Common myeloid progenitor, CD34-positive (primary cell): ENCODE data around the gene PXMP4.

Experiments
- CTCF ChIA-PET: fragments of 350-600 bp; sonication (Branson Sonifier 250); formaldehyde crosslinking; loops from one replicate; lab custom pipeline; 2021; ENCODE audit warnings: antibody characterized with exemption; lab: Charles Lee
- POLR2A ChIA-PET: fragments of 350-600 bp; sonication (Branson Sonifier 250); formaldehyde crosslinking; loops from one replicate; lab custom pipeline; 2021; ENCODE audit warnings: antibody characterized with exemption; lab: Charles Lee
- DNase-seq, 3 donors: peaks; one replicate each; pipeline versions ENCODE4 v3.0.0 to v3.0.0-alpha.2; 2013
- H3K27ac ChIP-seq, 2 experiments: 1 replicate in 1 of 2; 2 replicates in 1 of 2; pipeline ENCODE4 v1.7.0; 2013; ENCODE audit warnings: inconsistent platforms in 2 of 2, low read length in 2 of 2, mild to moderate bottlenecking in 2 of 2, low read depth in 1 of 2, moderate library complexity in 1 of 2; ENCODE audit not compliant: severe bottlenecking in 2 of 2, insufficient read depth in 1 of 2, poor library complexity in 1 of 2
- H3K27me3 ChIP-seq, 5 experiments: replicated peaks in 2 of 5; 1 replicate in 3 of 5; 2 replicates in 2 of 5; pipeline versions ENCODE4 v1.6.1 to v1.7.0; 2013; ENCODE audit warnings: low read length in 4 of 5, mild to moderate bottlenecking in 2 of 5, moderate library complexity in 2 of 5, inconsistent platforms in 1 of 5; ENCODE audit not compliant: insufficient read depth in 5 of 5, control insufficient read depth in 4 of 5
- H3K36me3 ChIP-seq, 4 experiments: 1 replicate in 2 of 4; 2 replicates in 2 of 4; pipeline versions ENCODE4 v1.6.1 to v1.7.0; 2013; ENCODE audit warnings: low read length in 3 of 4, control low read depth in 1 of 4, mild to moderate bottlenecking in 1 of 4; ENCODE audit not compliant: control insufficient read depth in 4 of 4, insufficient read depth in 4 of 4
- H3K4me1 ChIP-seq, 4 experiments: 1 replicate in 3 of 4; 2 replicates in 1 of 4; pipeline versions ENCODE4 v1.6.1 to v1.7.1; 2013; ENCODE audit warnings: low read length in 3 of 4, mild to moderate bottlenecking in 3 of 4, control low read depth in 1 of 4, inconsistent platforms in 1 of 4, moderate library complexity in 1 of 4; ENCODE audit not compliant: control insufficient read depth in 4 of 4, insufficient read depth in 4 of 4; ENCODE audit errors: control extremely low read depth in 1 of 4
- H3K4me3 ChIP-seq, 7 experiments: 1 replicate in 4 of 7; 2 replicates in 3 of 7; pipeline versions ENCODE4 v1.5.1 to v1.7.0; 2013; ENCODE audit warnings: mild to moderate bottlenecking in 7 of 7, low read length in 6 of 7, moderate library complexity in 6 of 7, inconsistent platforms in 2 of 7, low read depth in 2 of 7, control low read depth in 1 of 7; ENCODE audit not compliant: insufficient read depth in 4 of 7, control insufficient read depth in 1 of 7; ENCODE audit errors: extremely low read depth in 1 of 7
- H3K9me3 ChIP-seq, 5 experiments: 1 replicate in 4 of 5; 2 replicates in 1 of 5; pipeline versions ENCODE4 v1.6.1 to v1.7.1; 2013; ENCODE audit warnings: low read length in 4 of 5, mild to moderate bottlenecking in 2 of 5, inconsistent platforms in 1 of 5, low read depth in 1 of 5, moderate library complexity in 1 of 5; ENCODE audit not compliant: control insufficient read depth in 4 of 5, insufficient read depth in 2 of 5; ENCODE audit errors: control extremely low read depth in 1 of 5
- WGBS: methylation state at CpG from one replicate; pipeline ENCODE4 v1.1.5; 2013; ENCODE audit not compliant: insufficient coverage; 5-methylcytosine and 5-hydroxymethylcytosine counted together

Gene PXMP4

GRCh38 chr20:33697129-33697528, 23.0 kb downstream of the PXMP4 start:
- POLR2A ChIA-PET = interaction anchor here (0.7 kb wide), 1 partner anchor 10 kb away, joined by 3 read pairs; no protein-coding TSS in a partner anchor
- CTCF ChIA-PET = no interaction called here
- no peak overlapping the region for H3K4me3 ChIP-seq
- H3K36me3 ChIP-seq = no peaks in the 10 kb centered on the region
- H3K9me3 ChIP-seq = no peaks in the 10 kb centered on the region
- 93% methylated on average over 7 of the region's 8 CpGs for WGBS
- no peaks in the 10 kb centered on the region for H3K4me1 ChIP-seq
- H3K27ac ChIP-seq = no peak overlapping the region
- H3K27me3 ChIP-seq = no peaks in the 10 kb centered on the region
- no peak for DNase-seq

- WGBS = 100% methylated on average over 2 of the region's 4 CpGs
- Histone ChIP-seq H3K4me3 (no peak overlapping the region), H3K27me3 (no peaks in the 10 kb centered on the region), H3K4me1 (no peaks in the 10 kb centered on the region), H3K27ac (no peak overlapping the region), H3K36me3 (no peaks in the 10 kb centered on the region), H3K9me3 (no peaks in the 10 kb centered on the region)
- ChIA-PET POLR2A (no interaction called here), CTCF (no interaction called here)
- DNase-seq = no peak
These were observed 23.7 kb downstream of the PXMP4 start for GRCh38 chr20:33696448-33696847.

- Histone ChIP-seq H3K27me3 (no peaks in the 10 kb centered on the region), H3K36me3 (no peaks in the 10 kb centered on the region), H3K27ac (no peak overlapping the region), H3K4me3 (no peak overlapping the region), H3K9me3 (no peaks in the 10 kb centered on the region), H3K4me1 (peaks cover 0 to 7% (median 6%) of the 10 kb centered on the region in 4 experiments)
- DNase-seq = no peak
- CTCF ChIA-PET = no interaction called here
- POLR2A ChIA-PET = interaction anchor here (0.7 kb wide), 1 partner anchor 442 kb away, joined by 4 read pairs; no protein-coding TSS in a partner anchor
- WGBS = 98% methylated on average over 4 of the region's 6 CpGs
These were observed 25.5 kb downstream of the PXMP4 start for GRCh38 chr20:33694639-33695012.

GRCh38 chr20:33693741-33694638, 26.1 kb downstream of the PXMP4 start:
- H3K4me3 ChIP-seq = no peak overlapping the region
- no peak for DNase-seq
- H3K27me3 ChIP-seq = no peaks in the 10 kb centered on the region
- POLR2A ChIA-PET = interaction anchor here (0.7 kb wide), 1 partner anchor 443 kb away, joined by 4 read pairs; no protein-coding TSS in a partner anchor
- 93% methylated on average over 11 of the region's 17 CpGs for WGBS
- H3K36me3 ChIP-seq = no peaks in the 10 kb centered on the region
- H3K4me1 ChIP-seq = peaks cover 0 to 14% (median 7%) of the 10 kb centered on the region in 4 experiments
- H3K9me3 ChIP-seq = no peaks in the 10 kb centered on the region
- CTCF ChIA-PET = no interaction called here
- H3K27ac ChIP-seq = no peak overlapping the region

- Histone ChIP-seq H3K4me1 (peaks cover 0 to 21% (median 7%) of the 10 kb centered on the region in 4 experiments), H3K27ac (no peak overlapping the region), H3K9me3 (no peaks in the 10 kb centered on the region), H3K4me3 (no peak overlapping the region), H3K36me3 (no peaks in the 10 kb centered on the region), H3K27me3 (no peaks in the 10 kb centered on the region)
- WGBS = 91% methylated on average over 4 of the region's 5 CpGs
- POLR2A ChIA-PET = interaction anchor here (0.5 kb wide), 1 partner anchor 335 kb away, joined by 4 read pairs; no protein-coding TSS in a partner anchor
- CTCF ChIA-PET = interaction anchor here (0.9 kb wide), 1 partner anchor 14 kb away, joined by 3 read pairs; no protein-coding TSS in a partner anchor
- DNase-seq = no peak
These were observed 26.8 kb downstream of the PXMP4 start for GRCh38 chr20:33693289-33693688.

- Histone ChIP-seq H3K4me3 (no peak overlapping the region), H3K9me3 (no peaks in the 10 kb centered on the region), H3K27me3 (no peaks in the 10 kb centered on the region), H3K36me3 (no peaks in the 10 kb centered on the region), H3K4me1 (peaks cover 0 to 41% (median 19%) of the 10 kb centered on the region in 4 experiments), H3K27ac (no peak overlapping the region)
- 46% methylated on average over 2 of the region's 4 CpGs for WGBS
- POLR2A ChIA-PET = interaction anchor here (1.3 kb wide), 1 partner anchor 10 kb away, joined by 12 read pairs; no protein-coding TSS in a partner anchor
- CTCF ChIA-PET = interaction anchor here (0.6 to 0.9 kb wide), 2 partner anchors 23 to 43 kb away, joined by 3 read pairs; partner anchors contain the start of gene ACTL10
- DNase-seq = peak; percentile 60 to 91 (median 82)
These were observed 30.1 kb downstream of the PXMP4 start for GRCh38 chr20:33689973-33690372.

- H3K36me3 ChIP-seq = no peaks in the 10 kb centered on the region
These were observed 30.6 kb downstream of the PXMP4 start for GRCh38 chr20:33689493-33689892.

More at GRCh38 chr20:33689493-33689892, 30.6 kb downstream of the PXMP4 start:
- POLR2A ChIA-PET = interaction anchor here (1.3 kb wide), 1 partner anchor 10 kb away, joined by 12 read pairs; no protein-coding TSS in a partner anchor
- CTCF ChIA-PET = interaction anchor here (0.9 kb wide), 1 partner anchor 23 kb away, joined by 3 read pairs; the partner anchor contains the start of gene ACTL10
- no peak for DNase-seq
- Histone ChIP-seq H3K4me1 (peaks cover 0 to 45% (median 24%) of the 10 kb centered on the region in 4 experiments), H3K4me3 (no peak overlapping the region), H3K27me3 (no peaks in the 10 kb centered on the region), H3K27ac (no peak overlapping the region), H3K9me3 (no peaks in the 10 kb centered on the region)
- WGBS = no CpG with 5 or more reads among the region's 1 CpG
